SK-N-MC (cell line): Measurements from ENCODE around the gene ACSM2B.

Experiments
- EZH2 ChIP-seq: fragments of 200-600 bp; sonication (generic); IDR thresholded peaks from one replicate; pipeline ENCODE4 v1.6.1; 2017; ENCODE audit warnings: antibody characterized with exemption
- POLR2AphosphoS5 ChIP-seq: IDR thresholded peaks from 2 replicates; pipeline ENCODE4 v1.6.1; 2012; ENCODE audit warnings: mild to moderate bottlenecking, low read depth, low read length, borderline replicate concordance

GRCh38 chr16:20614186-20615141 is 38.3 kb upstream of the ACSM2B start:
- TF ChIP-seq EZH2 (no peak), POLR2AphosphoS5 (no peak)
